GM18951 (cell line): Measurements from ENCODE around the gene RPS14.

Source experiments
- POLR2A ChIP-seq: IDR thresholded peaks from 4 replicates; pipeline ENCODE4 v1.6.1; 2011; ENCODE audit warnings: mild to moderate bottlenecking; ENCODE audit not compliant: insufficient read length, insufficient read depth; ENCODE audit errors: extremely low read depth
- in situ Hi-C: fragments of 300-500 bp; cut with MboI; formaldehyde crosslinking; loops from one replicate; pipeline ENCODE4 v1.12.0; 2022; ENCODE audit warnings: low sequenced_read_pairs, mixed read lengths, inconsistent platforms; ENCODE audit not compliant: unreplicated experiment

The RPS14 gene

DNA sequence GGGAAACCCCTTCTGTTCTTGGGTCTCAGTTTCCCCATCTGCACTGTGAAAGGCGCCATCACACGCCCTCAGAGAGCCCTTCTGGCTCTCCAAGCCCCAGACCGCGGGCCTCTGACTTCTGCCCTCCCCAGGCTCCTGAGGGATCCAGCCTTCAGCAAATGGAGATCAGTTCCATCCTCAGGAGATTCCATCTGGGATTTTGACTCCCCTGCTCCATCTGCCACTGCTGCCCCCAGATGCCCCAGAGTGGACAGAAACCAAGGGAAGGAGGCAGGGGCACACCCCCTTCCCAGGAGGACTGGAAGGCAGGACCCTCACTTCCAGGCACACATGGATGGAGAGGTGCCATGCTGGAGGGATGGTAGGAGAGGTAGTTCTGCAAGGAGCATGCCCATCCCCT is 18.7 kb upstream of the RPS14 start:
- in situ Hi-C loops = no loop called here
- TF ChIP-seq POLR2A = no peak

DNA sequence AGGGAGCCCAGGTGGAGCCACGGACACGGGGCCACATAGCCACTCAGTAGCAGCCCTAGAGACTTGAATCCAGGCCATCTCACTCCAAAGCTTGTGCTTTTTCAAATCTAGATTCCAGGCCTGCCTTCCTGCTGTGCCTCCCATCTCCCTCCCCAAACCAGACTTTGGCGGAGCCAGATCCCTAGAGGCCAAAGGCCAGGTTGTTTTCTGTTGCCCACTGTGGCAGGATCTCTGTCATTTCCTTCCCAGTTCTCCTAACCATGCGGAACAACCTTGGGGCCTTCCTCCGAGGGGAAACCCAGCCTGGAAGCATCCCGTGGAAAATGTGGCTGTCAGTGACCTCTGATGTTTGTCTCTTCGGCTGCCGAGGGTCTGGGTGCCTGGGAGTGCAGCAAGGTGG is 16.4 kb upstream of the RPS14 start:
- in situ Hi-C loops = no loop called here
- TF ChIP-seq POLR2A = no peak

DNA sequence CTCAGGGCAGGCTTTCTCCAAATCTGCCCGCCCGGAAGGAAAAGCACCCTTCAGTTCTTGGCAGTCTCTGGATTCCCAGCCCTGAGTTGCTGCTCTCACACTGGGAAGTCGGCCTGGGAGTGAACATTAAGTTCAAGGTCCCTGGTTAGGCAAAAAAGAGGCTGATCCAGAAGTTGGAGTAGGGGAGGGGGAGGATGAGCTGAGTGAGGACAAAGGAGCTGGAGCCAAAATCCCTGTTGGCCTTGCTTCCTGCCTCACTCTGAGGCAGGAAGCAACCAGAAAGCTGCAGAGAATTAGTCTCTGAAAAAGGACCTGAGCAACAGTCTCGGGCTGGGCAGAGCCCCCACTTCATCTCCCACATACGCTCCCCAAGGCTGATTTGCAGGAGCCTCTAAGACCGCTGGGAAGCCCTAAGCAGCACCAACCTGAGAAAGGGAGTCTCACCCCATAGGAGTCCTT is 15.0 kb upstream of the RPS14 start:
- no peak for TF ChIP-seq POLR2A
- in situ Hi-C loops = no loop called here

DNA sequence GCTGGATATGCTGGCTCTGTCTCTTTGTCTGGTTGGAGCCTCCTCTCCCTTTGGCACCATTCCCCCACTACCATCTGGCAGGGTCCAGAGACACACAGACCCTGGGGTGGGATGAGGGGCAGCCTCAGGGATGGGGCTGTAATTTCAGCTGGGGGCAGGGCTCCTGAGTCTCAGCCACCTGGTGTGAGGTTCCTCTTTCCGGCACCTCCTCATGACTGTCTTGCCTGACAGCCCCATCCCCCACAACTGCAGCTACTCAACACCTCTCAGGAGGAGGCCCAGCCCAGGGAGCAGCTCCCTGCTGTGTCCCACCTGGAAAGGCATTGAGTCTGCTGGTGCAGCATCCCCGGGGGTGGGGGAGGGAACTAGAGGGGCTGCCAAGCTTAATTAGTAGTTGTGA is 11.7 kb upstream of the RPS14 start:
- no peak for TF ChIP-seq POLR2A
- in situ Hi-C loops = no loop called here

DNA sequence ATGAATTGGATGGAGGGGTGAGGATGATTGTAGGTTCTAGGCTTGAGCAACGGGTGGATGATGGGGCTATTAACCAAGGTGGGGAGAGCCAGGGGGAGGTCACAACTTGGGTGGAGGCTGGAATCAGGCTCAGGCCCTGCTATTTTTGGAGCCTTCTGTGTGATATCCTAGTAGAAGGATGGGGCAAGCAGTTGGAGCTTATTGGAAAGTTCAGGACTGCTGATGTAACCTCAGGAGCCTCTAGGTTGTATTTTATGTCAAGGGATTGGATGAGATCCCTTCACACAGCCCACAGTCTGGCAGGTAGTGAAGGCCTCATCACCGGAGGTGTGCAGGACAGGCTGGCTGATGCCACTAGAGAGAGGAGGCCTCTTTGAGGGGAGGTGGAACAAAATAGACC is 11.2 kb upstream of the RPS14 start:
- in situ Hi-C loops = no loop called here
- TF ChIP-seq POLR2A = no peak

DNA sequence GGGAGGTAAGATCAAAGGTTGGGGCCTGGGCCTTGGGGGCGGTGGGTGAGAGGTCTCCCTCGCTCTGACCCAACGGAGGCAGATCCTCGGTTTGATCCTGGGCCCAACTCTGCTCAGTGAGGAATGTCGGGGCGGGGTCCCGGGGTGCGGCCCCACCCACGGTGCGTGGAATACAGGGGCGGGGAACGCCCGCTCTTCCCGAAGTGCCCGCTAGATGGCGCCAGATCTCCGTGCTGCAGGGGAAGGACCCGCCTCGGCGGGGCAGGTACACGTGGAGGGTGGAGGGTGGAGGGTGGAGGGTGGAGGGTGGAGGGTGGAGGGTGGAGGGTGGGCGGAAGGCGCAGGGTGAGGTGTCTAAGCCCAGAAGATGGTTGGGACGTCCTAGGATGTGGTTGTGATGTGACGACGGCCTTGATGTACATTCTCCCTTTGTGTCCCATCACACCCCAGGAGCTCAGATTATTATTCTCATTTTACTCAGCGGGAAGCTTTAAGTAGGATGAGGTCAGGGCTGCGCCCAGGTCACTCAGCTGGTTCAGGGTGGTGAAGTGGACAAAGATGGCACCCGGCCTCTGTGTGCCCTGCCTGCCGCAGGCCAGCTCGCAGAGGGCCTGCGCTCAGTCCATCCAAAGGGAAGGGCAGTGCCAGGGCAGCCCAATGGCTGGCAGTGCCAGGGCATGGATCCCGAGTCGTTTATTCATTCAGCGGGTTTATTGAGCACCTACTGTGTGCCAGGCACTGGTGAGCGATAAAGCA is 9.4 kb upstream of the RPS14 start:
- in situ Hi-C loops = loop anchor here (10.0 kb wide), 1 partner anchor 86 kb away; no protein-coding TSS in a partner anchor
- no peak for TF ChIP-seq POLR2A

DNA sequence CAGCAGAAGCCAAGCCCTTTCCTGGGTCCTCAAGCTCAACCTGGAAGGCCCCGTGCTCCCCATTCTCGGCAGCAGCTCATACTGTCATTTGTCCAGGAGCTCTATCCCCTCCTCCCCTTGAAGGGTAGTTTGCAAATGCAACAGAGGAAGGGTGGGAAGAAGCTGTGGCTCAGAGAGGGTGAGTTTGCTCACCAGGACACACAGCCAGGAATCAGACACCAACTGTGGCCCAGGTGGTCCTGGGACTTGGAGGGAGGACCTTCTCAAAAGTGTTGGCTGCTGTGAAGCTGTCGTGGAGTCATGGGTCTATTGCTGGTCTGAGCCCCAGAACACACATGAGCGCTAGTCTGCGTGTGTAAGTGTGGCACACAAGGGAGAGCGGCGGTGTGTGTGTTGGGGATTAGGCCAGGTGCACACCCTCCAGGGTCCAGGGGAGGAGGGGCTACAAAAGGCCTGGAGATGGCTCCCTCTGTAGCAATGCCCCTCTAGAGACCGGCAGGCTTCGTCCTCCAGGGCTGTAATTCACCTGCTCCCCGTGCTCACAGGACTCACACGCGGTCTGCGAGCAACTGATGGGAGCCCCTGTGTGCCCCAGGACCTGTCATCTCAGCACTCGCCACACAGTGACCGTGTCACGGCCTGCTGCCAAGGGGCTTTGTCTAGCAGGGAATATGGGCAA is 8.2 kb upstream of the RPS14 start:
- in situ Hi-C loops = loop anchor here (10.0 kb wide), 1 partner anchor 87 kb away; no protein-coding TSS in a partner anchor
- no peak for TF ChIP-seq POLR2A

DNA sequence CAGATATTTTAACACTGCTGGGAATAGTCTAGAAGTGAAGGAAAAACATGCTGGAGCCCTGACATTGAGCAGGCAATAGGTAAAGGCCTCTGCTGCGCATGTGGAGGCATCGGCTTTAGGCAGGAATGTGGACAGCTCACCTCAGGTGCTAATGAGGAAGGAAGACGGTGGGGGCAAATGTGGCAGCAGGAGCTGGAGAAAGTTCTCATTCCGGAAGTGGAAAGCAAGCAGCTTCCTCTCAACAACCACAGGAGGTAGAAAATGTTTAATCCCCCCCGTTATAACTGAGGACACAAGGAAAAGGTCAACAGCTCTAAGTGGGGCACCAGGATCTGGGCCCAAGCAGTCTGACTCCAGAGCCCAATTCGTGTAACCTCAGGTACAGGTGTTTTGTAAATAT is 7.6 kb upstream of the RPS14 start:
- TF ChIP-seq POLR2A = no peak
- in situ Hi-C loops = loop anchor here (10.0 kb wide), 1 partner anchor 88 kb away; no protein-coding TSS in a partner anchor

DNA sequence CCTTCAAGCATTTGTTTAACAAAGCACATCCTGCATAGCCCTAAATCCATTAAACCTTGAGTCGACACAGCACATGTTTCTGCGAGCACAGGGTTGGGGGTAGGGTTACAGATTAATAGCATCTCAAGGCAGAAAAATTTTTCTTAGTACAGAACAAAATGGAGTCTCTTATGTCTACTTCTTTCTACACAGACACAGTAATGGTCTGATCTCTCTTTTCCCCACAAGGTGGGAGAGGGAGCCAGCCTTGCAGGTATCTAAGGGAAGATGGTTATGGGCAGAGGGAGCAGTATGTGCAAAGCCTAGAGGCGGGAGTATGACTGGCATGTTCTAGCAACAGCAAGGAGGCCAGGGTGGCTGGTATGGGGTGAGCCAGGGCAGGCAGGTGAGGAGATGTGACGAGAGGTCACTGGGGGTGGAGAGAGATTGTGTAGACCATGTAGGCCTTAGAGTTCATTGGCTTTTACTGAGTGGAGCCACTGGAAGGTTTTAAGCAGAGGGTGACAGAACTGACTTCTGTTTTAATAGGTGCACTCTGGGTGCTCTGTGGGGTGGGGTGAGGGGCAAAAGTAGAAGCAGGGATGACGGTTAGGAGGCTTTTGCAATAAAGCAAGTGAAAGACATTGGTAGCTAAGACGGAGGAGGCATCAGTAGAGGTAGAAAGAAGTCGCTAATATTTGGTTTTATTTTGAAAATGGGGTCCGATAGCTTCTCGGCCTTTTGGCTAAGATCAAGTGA is 5.1 kb upstream of the RPS14 start:
- no peak for TF ChIP-seq POLR2A
- in situ Hi-C loops = loop anchor here (10.0 kb wide), 1 partner anchor 90 kb away; no protein-coding TSS in a partner anchor

DNA sequence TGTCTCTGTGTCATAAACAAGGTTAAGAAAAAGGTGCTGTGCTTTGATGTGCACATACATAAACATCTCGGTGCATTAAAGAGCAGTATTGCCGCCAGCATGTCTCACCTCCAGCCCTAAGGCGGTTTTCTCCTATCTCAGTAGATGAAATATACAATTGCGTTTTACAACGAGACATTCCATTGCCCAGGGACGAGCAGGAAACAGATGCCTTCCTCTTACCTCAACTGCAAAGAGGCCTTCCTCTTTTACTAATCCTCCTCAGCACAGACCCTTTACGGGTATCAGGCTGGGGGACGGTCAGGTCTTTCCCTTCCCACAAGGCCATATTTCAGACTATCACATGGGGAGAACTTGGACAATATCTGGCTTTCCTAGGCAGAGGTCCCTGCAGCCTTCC is 4.5 kb upstream of the RPS14 start:
- in situ Hi-C loops = loop anchor here (10.0 kb wide), 1 partner anchor 91 kb away; no protein-coding TSS in a partner anchor

DNA sequence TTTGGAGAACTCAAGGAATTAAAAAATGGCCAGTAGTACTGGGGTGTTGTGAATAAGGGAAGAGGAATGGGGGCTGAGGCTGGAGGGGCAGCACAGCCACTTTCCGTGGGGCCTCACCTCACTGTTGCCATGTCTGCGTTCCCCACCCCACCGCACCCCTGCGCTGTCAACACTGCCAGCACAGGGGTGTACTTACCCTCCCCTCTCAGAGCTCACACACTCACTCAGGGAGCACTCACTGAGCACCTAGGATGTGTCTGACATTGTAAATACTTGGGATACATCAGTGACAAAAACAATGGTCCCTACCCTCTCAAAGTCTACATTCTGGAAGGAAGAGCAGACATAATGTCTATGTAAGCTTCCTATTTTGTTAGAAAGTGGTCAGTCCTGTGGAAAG is 3.4 kb upstream of the RPS14 start:
- no peak for TF ChIP-seq POLR2A
- in situ Hi-C loops = loop anchor here (10.0 kb wide), 1 partner anchor 92 kb away; no protein-coding TSS in a partner anchor

DNA sequence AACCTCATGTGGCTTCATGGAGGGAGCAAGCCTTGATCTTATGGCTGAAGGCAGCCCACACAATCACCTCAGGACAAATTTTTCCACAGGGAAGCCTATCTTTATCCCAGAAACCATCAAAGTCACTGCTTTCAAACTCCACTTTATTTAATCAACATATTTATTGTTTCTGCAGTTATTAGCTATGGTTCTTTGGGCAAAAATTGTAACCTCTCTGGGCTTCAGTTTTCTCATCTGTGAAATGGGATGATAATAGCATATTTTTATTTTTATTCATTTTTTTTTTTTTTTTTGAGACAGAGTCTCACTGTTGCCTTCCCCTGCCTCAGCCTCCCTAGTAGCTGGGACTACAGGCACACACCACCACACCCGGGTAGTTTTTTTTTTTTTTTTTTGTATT is 2.1 kb upstream of the RPS14 start:
- no peak for TF ChIP-seq POLR2A
- in situ Hi-C loops = loop anchor here (10.0 kb wide), 1 partner anchor 93 kb away; no protein-coding TSS in a partner anchor

DNA sequence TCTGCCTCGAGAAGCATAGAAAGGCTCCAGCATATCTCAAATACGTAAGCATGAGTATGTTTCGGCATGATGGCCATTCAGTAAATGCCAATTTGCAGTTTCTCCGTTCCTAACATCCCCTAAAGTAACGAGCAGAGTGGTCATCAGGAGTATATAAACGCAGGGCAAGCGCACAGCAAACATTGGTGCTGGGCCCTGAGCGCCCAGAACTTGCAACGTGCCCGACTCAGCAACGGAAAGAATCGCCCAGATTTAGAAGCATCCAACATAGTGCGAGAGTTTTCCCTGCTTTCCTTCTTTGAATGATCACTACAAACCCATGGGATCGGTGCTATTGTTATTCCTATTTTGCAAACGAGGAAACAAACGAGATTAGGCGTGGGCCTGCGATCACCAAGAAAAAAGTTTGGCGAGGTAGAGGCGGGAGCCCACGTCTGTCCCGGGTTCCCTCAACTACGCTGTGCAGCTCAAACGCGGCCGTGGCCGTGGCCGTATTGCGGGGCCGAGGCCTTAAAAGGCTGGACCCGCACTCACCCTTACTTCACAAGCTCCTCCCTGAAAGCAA is 505 bp downstream of the RPS14 start:
- no peak for TF ChIP-seq POLR2A
- in situ Hi-C loops = no loop called here
